ENCODE data around the gene CCR3. TPM values are rescaled to one million over a fixed set of nuclear protein-coding genes. Genes with fewer than 3 reads are reported as not detected.

Gene CCR3
- total RNA-seq, 1 experiment from 2014 or later, result not detected

- ChIA-PET CTCF (no interaction called here), POLR2A (no interaction called here)
- BruUV-seq (replicated peaks), result no TSS peak
- intact Hi-C loops (cut with micrococcal nuclease; ENCODE audit: unreplicated experiment) (no loop called here), in situ Hi-C loops (cut with HindIII; ENCODE audit: low pct_unique_long_range_greater_than_20kb, low sequenced_read_pairs) (no loop called here)
- H3K27ac ChIP-seq (ENCODE audit: low read length), result no peak overlapping the region
- no peaks in the 10 kb centered on the region; the same call in 1 of the 2 replicates for H3K27me3 ChIP-seq (ENCODE audit: control insufficient read depth, insufficient read depth, low read length)
- TF ChIP-seq, protein P1, sequence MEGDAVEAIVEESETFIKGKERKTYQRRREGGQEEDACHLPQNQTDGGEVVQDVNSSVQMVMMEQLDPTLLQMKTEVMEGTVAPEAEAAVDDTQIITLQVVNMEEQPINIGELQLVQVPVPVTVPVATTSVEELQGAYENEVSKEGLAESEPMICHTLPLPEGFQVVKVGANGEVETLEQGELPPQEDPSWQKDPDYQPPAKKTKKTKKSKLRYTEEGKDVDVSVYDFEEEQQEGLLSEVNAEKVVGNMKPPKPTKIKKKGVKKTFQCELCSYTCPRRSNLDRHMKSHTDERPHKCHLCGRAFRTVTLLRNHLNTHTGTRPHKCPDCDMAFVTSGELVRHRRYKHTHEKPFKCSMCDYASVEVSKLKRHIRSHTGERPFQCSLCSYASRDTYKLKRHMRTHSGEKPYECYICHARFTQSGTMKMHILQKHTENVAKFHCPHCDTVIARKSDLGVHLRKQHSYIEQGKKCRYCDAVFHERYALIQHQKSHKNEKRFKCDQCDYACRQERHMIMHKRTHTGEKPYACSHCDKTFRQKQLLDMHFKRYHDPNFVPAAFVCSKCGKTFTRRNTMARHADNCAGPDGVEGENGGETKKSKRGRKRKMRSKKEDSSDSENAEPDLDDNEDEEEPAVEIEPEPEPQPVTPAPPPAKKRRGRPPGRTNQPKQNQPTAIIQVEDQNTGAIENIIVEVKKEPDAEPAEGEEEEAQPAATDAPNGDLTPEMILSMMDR (IDR thresholded peaks at IDR 0.05), result no peak
- no peak for TF ChIP-seq TCF7L2 (IDR thresholded peaks at IDR 0.05; ENCODE audit: low read depth, low read length)
- no peak for TF ChIP-seq SIN3A (IDR thresholded peaks at IDR 0.05; ENCODE audit: borderline replicate concordance, insufficient read depth, low read depth, low read length)
- H3K4me3 ChIP-seq (ENCODE audit: low read depth in 2 of 2, low read length in 2 of 2), result no peak overlapping the region
- no peak for ATAC-seq
- no peaks in the 10 kb centered on the region for H3K4me1 ChIP-seq (ENCODE audit: control insufficient read depth, insufficient read depth, low read length)
- no peaks in the 10 kb centered on the region for H3K36me3 ChIP-seq (ENCODE audit: control insufficient read depth, insufficient read depth, low read length)
- no peak for DNase-seq (ENCODE audit: low read depth, low spot score)
- no peaks in the 10 kb centered on the region for H3K9me3 ChIP-seq (ENCODE audit: control insufficient read depth, insufficient read depth, low read depth, low read length)
Measured at GRCh38 chr3:46243560-46243959, 1.3 kb downstream of the CCR3 start.

GRCh38 chr3:46245146-46245545 lies 2.9 kb downstream of the CCR3 start:
- intact Hi-C loops (cut with micrococcal nuclease; ENCODE audit: unreplicated experiment), result no loop called here
- H3K4me3 ChIP-seq (ENCODE audit: low read depth in 2 of 2, low read length in 2 of 2), result no peak overlapping the region
- ChIA-PET CTCF (no interaction called here), POLR2A (no interaction called here)
- H3K4me1 ChIP-seq (ENCODE audit: control insufficient read depth, insufficient read depth, low read length), result no peaks in the 10 kb centered on the region
- H3K9me3 ChIP-seq (ENCODE audit: control insufficient read depth, insufficient read depth, low read depth, low read length), result no peaks in the 10 kb centered on the region
- no peak for DNase-seq (ENCODE audit: low read depth, low spot score)
- TF ChIP-seq POLR2AphosphoS5 (IDR thresholded peaks at IDR 0.05; ENCODE audit: low read depth, low read length) (no peak), SIN3A (IDR thresholded peaks at IDR 0.05; ENCODE audit: borderline replicate concordance, insufficient read depth, low read depth, low read length) (no peak), TCF7L2 (IDR thresholded peaks at IDR 0.05; ENCODE audit: low read depth, low read length) (no peak)
- TF ChIP-seq, protein P1 (IDR thresholded peaks at IDR 0.05), result no peak
- TF ChIP-seq, protein P2, sequence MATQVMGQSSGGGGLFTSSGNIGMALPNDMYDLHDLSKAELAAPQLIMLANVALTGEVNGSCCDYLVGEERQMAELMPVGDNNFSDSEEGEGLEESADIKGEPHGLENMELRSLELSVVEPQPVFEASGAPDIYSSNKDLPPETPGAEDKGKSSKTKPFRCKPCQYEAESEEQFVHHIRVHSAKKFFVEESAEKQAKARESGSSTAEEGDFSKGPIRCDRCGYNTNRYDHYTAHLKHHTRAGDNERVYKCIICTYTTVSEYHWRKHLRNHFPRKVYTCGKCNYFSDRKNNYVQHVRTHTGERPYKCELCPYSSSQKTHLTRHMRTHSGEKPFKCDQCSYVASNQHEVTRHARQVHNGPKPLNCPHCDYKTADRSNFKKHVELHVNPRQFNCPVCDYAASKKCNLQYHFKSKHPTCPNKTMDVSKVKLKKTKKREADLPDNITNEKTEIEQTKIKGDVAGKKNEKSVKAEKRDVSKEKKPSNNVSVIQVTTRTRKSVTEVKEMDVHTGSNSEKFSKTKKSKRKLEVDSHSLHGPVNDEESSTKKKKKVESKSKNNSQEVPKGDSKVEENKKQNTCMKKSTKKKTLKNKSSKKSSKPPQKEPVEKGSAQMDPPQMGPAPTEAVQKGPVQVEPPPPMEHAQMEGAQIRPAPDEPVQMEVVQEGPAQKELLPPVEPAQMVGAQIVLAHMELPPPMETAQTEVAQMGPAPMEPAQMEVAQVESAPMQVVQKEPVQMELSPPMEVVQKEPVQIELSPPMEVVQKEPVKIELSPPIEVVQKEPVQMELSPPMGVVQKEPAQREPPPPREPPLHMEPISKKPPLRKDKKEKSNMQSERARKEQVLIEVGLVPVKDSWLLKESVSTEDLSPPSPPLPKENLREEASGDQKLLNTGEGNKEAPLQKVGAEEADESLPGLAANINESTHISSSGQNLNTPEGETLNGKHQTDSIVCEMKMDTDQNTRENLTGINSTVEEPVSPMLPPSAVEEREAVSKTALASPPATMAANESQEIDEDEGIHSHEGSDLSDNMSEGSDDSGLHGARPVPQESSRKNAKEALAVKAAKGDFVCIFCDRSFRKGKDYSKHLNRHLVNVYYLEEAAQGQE (IDR thresholded peaks at IDR 0.05; ENCODE audit: insufficient read depth in 1 of 2, low read depth in 2 of 2, low read length in 1 of 2), result no peak
- H3K27ac ChIP-seq (ENCODE audit: low read length), result no peak overlapping the region
- in situ Hi-C loops (cut with HindIII; ENCODE audit: low pct_unique_long_range_greater_than_20kb, low sequenced_read_pairs), result no loop called here
- no peaks in the 10 kb centered on the region for H3K36me3 ChIP-seq (ENCODE audit: control insufficient read depth, insufficient read depth, low read length)
- no TSS peak for BruUV-seq (replicated peaks)
- no peaks in the 10 kb centered on the region; the same call in 1 of the 2 replicates for H3K27me3 ChIP-seq (ENCODE audit: control insufficient read depth, insufficient read depth, low read length)
- no peak for ATAC-seq

Measured in Panc1 (cell line).